Left lung (tissue), 10 donors: Measurements from ENCODE around the gene LYSMD3. TPM values are rescaled to one million over a fixed set of nuclear protein-coding genes. Genes with fewer than 3 reads are reported as not detected.

Experiments used
- ATAC-seq: fragments of 200-7000 bp; cut with Tn5 transposase; one replicate; pipeline ENCODE4 v1.9.1; 2020; ENCODE audit warnings: moderate library complexity
- DNase-seq, 4 donors: peaks; one replicate each; pipeline ENCODE4 v3.0.0-alpha.2; 2013 to 2020
- H3K27ac ChIP-seq, 2 donors: fragments of 200-600 bp; sonication (generic) in 1 of 2; one replicate each; pipeline versions ENCODE4 v1.5.0 to v1.8.0; 2020 to 2021
- H3K27me3 ChIP-seq, 2 donors: fragments of 200-600 bp; sonication (generic) in 1 of 2; one replicate each; pipeline versions ENCODE4 v1.5.0 to v1.8.0; 2020 to 2021
- H3K36me3 ChIP-seq, 2 donors: fragments of 200-600 bp; sonication (generic) in 1 of 2; one replicate each; pipeline versions ENCODE4 v1.5.0 to v1.8.0; 2020 to 2021
- H3K4me1 ChIP-seq, 2 donors: fragments of 200-600 bp; one replicate each; pipeline ENCODE4 v1.8.0; 2021
- H3K4me3 ChIP-seq, 2 donors: fragments of 200-600 bp; sonication (generic) in 1 of 2; one replicate each; pipeline versions ENCODE4 v1.5.0 to v1.8.0; 2020 to 2021; ENCODE audit warnings: mild to moderate bottlenecking in 1 of 2
- H3K9me3 ChIP-seq, 2 donors: fragments of 200-600 bp; sonication (generic) in 1 of 2; one replicate each; pipeline versions ENCODE4 v1.5.0 to v1.8.0; 2020 to 2021
- intact Hi-C, 2 donors: fragments of 100-400 bp; cut with DNase I; formaldehyde crosslinking; loops; one replicate each; pipeline versions ENCODE4 v1.11.2 to v1.14.2; 2022
- polyA plus RNA-seq, 6 donors: library from polyadenylated mRNA; unstranded; fragments of 120-200 nt; gene quantifications; one replicate each; pipeline ENCODE4 v1.2.1, GENCODE V29; 2013; ENCODE audit not compliant: insufficient read length in 6 of 6
- total RNA-seq, 2 donors: library from RNA; stranded (reverse); fragmentation: NEBNext Ultra II Directional; extraction: Animal tissue kit (Norgen Biotek cat#: 25700); gene quantifications; one replicate each; pipeline ENCODE4 v1.2.1, GENCODE V29; 2021
- TF ChIP-seq, protein P1 (sequence below), 2 donors: fragments of 200-600 bp; sonication (generic) in 1 of 2; IDR thresholded peaks; one replicate each; pipeline versions ENCODE4 v1.5.0 to v1.8.0; 2021; ENCODE audit warnings: antibody characterized with exemption in 2 of 2
- donor health status: DM: no; HTN: yes; CAD: no.
- donor health status: DM: no; HTN: no; CAD: no.

LYSMD3 gene
- total and polyA plus RNA-seq, 8 donors, result 24.6 to 31.3 (median 29.9) TPM

DNA sequence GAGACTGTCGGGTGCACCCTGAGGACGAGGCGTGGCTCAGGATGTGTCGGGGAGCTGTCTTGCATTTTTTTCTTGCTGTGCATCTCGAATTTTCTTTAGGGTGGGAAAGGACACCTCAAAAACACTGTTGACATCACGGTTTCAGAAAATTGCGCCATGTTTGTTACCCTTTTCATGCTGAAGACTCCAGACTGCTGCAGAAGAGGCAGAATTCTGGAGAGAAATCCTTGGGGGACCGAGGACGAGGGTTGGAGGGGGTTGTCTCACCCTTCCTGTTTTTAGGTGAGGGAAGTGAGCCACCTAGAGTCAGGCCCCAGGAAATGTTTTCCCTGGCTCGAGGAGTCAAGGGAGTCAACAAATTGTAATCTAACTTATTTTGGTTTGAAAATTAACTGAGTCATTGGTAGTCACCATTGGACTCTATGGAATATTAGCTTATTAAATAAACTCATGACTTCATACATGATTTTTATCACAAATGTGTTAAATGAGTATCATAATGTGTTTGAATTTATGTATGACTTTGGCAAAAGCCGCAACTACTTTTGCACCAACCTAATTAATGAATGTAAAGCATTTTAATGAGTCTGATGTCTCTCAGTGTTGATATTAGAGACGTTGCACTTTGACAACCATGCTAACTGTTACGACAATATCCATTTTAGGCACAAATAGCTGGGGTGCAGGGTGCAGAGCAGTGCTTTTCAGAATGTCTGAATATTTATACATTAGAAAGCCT is 724 bp upstream of the LYSMD3 start:
- H3K4me3 ChIP-seq, result peak overlapping the region; percentile 85 to 87
- peak; percentile 80 for ATAC-seq
- intact Hi-C loops, result loop anchor here in 1 of 2 donors (10.0 kb wide), 1 partner anchor 95 kb away; no protein-coding TSS in a partner anchor

DNA sequence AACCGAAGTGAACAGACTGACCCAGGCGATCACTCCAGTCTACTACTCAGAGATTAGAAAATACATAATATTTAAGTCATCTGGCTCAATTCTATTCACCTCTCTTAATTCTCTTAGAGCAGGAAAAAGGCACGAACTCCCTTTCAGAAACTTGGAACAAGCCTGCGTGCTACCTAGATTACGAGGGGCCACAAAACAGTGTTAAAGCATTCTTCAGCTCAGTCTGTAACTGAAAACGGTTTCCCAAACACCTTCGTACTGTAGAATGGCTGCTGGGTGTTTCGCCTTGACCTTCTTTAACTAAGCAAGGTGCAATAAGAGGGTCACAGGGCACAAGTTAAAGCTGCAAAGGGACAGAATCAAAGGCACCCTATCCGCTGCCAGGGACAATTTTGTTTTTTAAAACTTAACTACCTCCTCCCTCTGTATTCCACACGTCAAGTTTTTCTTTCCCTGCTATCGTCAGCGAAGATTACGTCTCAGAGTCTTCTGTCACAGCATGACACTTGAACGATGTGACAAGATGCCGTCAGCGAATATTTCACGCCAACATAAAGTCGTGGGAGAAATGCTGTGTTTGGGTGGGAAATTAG is 687 bp downstream of the LYSMD3 start:
- Histone ChIP-seq H3K4me1 (peaks cover 8 to 46% of the 10 kb centered on the region in 2 donors), H3K27me3 (peaks cover 0 to 4% of the 10 kb centered on the region in 2 donors), H3K36me3 (peaks cover 0 to 16% of the 10 kb centered on the region in 2 donors), H3K4me3 (peak overlapping the region; percentile 85 to 87), H3K9me3 (no peaks in the 10 kb centered on the region), H3K27ac (peak overlapping the region; percentile 87 to 93)
- TF ChIP-seq, protein P1, sequence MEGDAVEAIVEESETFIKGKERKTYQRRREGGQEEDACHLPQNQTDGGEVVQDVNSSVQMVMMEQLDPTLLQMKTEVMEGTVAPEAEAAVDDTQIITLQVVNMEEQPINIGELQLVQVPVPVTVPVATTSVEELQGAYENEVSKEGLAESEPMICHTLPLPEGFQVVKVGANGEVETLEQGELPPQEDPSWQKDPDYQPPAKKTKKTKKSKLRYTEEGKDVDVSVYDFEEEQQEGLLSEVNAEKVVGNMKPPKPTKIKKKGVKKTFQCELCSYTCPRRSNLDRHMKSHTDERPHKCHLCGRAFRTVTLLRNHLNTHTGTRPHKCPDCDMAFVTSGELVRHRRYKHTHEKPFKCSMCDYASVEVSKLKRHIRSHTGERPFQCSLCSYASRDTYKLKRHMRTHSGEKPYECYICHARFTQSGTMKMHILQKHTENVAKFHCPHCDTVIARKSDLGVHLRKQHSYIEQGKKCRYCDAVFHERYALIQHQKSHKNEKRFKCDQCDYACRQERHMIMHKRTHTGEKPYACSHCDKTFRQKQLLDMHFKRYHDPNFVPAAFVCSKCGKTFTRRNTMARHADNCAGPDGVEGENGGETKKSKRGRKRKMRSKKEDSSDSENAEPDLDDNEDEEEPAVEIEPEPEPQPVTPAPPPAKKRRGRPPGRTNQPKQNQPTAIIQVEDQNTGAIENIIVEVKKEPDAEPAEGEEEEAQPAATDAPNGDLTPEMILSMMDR (IDR thresholded peaks at IDR 0.05), result no peak
- ATAC-seq (peak; percentile 2), DNase-seq (peak in 2 of 4 donors; percentile 40 to 41)
- intact Hi-C loops, result no loop called here

More for the DNA sequence above, 724 bp upstream of the LYSMD3 start:
- Histone ChIP-seq H3K27me3 (peaks cover 0 to 4% of the 10 kb centered on the region in 2 donors), H3K9me3 (no peaks in the 10 kb centered on the region), H3K27ac (peak overlapping the region; percentile 87 to 93), H3K36me3 (peaks cover 0 to 3% of the 10 kb centered on the region in 2 donors), H3K4me1 (peaks cover 8 to 43% of the 10 kb centered on the region in 2 donors)
- peak in 2 of 4 donors; percentile 69 to 80 for DNase-seq
- TF ChIP-seq, protein P1 (IDR thresholded peaks at IDR 0.05), result peak; percentile 53 to 75

DNA sequence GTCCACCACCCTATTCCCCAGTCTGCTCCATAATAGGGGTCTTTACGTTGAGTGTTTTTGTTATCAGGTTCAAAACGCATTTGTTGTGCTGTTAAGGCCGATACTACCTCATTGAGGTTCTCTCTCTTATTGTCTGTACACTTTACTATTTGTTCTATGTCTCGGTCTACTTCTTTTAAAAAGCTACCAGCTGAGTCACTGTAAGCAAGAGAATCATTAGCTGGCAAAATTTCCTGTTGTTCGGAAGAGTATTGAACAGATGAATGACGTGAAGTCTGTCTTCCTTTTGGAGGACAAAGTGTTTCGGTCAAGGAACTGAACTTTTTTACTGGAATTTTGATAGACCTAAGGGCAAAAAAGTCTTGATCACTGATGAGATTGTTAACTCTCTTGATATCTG is 10.3 kb downstream of the LYSMD3 start:
- Histone ChIP-seq H3K27me3 (no peaks in the 10 kb centered on the region), H3K4me1 (no peaks in the 10 kb centered on the region), H3K27ac (no peak overlapping the region), H3K36me3 (peaks cover 0 to 62% of the 10 kb centered on the region in 2 donors), H3K4me3 (no peak overlapping the region), H3K9me3 (no peaks in the 10 kb centered on the region)
- DNase-seq, result no peak
- ATAC-seq, result no peak
- TF ChIP-seq, protein P1 (IDR thresholded peaks at IDR 0.05), result no peak
- intact Hi-C loops, result no loop called here

DNA sequence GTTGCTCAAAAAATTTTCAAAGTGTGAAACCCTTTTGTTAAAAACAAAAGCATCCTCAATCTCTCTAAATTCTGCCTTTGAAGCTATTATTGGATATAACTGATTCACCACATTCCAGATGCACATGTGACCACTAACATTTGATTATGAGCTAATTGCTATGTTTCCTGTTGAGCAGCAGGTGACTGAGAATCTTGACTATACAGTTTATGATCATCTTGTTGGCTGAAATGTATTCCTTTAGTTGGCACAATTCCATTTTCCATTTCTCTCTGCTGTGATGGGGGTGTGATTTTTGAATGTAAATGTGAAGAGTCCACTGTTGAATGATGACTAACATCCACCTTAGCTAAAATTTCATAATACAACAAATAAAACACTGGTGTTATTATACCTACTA is 10.7 kb downstream of the LYSMD3 start:
- Histone ChIP-seq H3K9me3 (no peaks in the 10 kb centered on the region), H3K27ac (no peak overlapping the region), H3K4me3 (no peak overlapping the region), H3K36me3 (peaks cover 0 to 59% of the 10 kb centered on the region in 2 donors), H3K27me3 (no peaks in the 10 kb centered on the region), H3K4me1 (no peaks in the 10 kb centered on the region)
- ATAC-seq, result no peak
- DNase-seq, result no peak
- intact Hi-C loops, result no loop called here
- TF ChIP-seq, protein P1 (IDR thresholded peaks at IDR 0.05), result no peak

DNA sequence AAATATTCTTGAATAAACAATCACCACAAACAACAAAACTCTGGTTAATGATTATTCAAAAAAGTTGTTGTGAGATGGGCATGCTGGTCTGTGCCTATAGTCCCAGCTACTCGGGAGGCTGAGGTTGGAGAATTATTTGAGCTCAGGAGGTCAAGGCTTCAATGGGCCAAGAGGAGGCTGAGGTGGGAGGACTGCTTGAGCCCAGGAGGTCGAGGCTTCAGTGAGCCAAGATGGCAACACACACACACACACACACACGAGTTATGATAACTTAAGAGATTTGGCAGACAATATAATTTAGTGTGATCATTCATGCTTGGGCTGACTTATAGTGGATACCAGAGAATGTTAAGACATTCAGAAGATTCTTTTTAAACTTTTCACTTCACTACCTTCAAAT is 14.9 kb downstream of the LYSMD3 start:
- no peak for DNase-seq
- no peak for ATAC-seq
- Histone ChIP-seq H3K36me3 (peaks cover 0 to 20% of the 10 kb centered on the region in 2 donors), H3K27ac (no peak overlapping the region), H3K4me1 (no peaks in the 10 kb centered on the region), H3K27me3 (no peaks in the 10 kb centered on the region), H3K4me3 (no peak overlapping the region), H3K9me3 (no peaks in the 10 kb centered on the region)
- TF ChIP-seq, protein P1 (IDR thresholded peaks at IDR 0.05), result no peak
- intact Hi-C loops, result no loop called here
